Vagina (tissue), 2 donors: ENCODE data around the gene SORCS2.

Source experiments
- POLR2A ChIP-seq, 2 donors: fragments of 450-650 bp; IDR thresholded peaks; one replicate each; pipeline ENCODE4 v1.6.1; 2017; ENCODE audit warnings: antibody characterized with exemption in 2 of 2, mild to moderate bottlenecking in 2 of 2, moderate library complexity in 2 of 2
- TF ChIP-seq, protein P1 (sequence below), 3 experiments: fragments of 450-650 bp in 2 of 3; fragments of 200-600 bp in 1 of 3; sonication (generic) in 1 of 3; IDR thresholded peaks; one replicate each; pipeline ENCODE4 v1.5.1; 2017 to 2019; ENCODE audit warnings: antibody characterized with exemption in 3 of 3, mild to moderate bottlenecking in 2 of 3, moderate library complexity in 2 of 3

GRCh38 chr4:7472442-7473013, 280.2 kb downstream of the SORCS2 start:
- TF ChIP-seq, protein P1, sequence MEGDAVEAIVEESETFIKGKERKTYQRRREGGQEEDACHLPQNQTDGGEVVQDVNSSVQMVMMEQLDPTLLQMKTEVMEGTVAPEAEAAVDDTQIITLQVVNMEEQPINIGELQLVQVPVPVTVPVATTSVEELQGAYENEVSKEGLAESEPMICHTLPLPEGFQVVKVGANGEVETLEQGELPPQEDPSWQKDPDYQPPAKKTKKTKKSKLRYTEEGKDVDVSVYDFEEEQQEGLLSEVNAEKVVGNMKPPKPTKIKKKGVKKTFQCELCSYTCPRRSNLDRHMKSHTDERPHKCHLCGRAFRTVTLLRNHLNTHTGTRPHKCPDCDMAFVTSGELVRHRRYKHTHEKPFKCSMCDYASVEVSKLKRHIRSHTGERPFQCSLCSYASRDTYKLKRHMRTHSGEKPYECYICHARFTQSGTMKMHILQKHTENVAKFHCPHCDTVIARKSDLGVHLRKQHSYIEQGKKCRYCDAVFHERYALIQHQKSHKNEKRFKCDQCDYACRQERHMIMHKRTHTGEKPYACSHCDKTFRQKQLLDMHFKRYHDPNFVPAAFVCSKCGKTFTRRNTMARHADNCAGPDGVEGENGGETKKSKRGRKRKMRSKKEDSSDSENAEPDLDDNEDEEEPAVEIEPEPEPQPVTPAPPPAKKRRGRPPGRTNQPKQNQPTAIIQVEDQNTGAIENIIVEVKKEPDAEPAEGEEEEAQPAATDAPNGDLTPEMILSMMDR (IDR thresholded peaks at IDR 0.05) = no peak
- no peak for TF ChIP-seq POLR2A (IDR thresholded peaks at IDR 0.05)
